Measurements from ENCODE around the gene NPFFR1.
"Not testable (repeated sequence)": the region's sequence is repeated elsewhere in the genome, so short reads cannot be mapped to it uniquely, and the experiment has no call there.

The NPFFR1 gene

GRCh38 chr10:70255329-70256299, 28.2 kb downstream of the NPFFR1 start:
- DNase-seq (ENCODE audit: low read depth) = no peak

- no peak for DNase-seq (ENCODE audit: low read depth)
These were observed 29.0 kb downstream of the NPFFR1 start for GRCh38 chr10:70254778-70255328.

- DNase-seq (ENCODE audit: low read depth) = no peak
These were observed 29.7 kb downstream of the NPFFR1 start for GRCh38 chr10:70253878-70254765.

- no peak for DNase-seq (ENCODE audit: low read depth)
These were observed 32.7 kb downstream of the NPFFR1 start for GRCh38 chr10:70250961-70251680.

- DNase-seq (ENCODE audit: low read depth) = no peak
These were observed 36.4 kb downstream of the NPFFR1 start for GRCh38 chr10:70247360-70247759.

- DNase-seq (ENCODE audit: low read depth) = no peak
These were observed 42.7 kb downstream of the NPFFR1 start for GRCh38 chr10:70241081-70241480.

- not testable (repeated sequence) for DNase-seq (ENCODE audit: low read depth)
These were observed 43.8 kb downstream of the NPFFR1 start for GRCh38 chr10:70239986-70240385.

- not testable (repeated sequence) for DNase-seq (ENCODE audit: low read depth)
These were observed 44.5 kb downstream of the NPFFR1 start for GRCh38 chr10:70239077-70239976.

- DNase-seq (ENCODE audit: low read depth) = not testable (repeated sequence)
These were observed 45.8 kb downstream of the NPFFR1 start for GRCh38 chr10:70237958-70238536.

- DNase-seq (ENCODE audit: low read depth) = no peak
These were observed 48.9 kb downstream of the NPFFR1 start for GRCh38 chr10:70234668-70235447.

GRCh38 chr10:70233939-70234300, 49.9 kb downstream of the NPFFR1 start:
- no peak for DNase-seq (ENCODE audit: low read depth)

- peak; percentile 98 for DNase-seq (ENCODE audit: low read depth)
These were observed 50.5 kb downstream of the NPFFR1 start, which contains the start of gene PPA1 for GRCh38 chr10:70233109-70233938. TSS of gene PPA1 (minus strand) at chr10:70233429. CDS start at chr10:70233327, 102 bp downstream.

GRCh38 chr10:70232859-70233108, 51.0 kb downstream of the NPFFR1 start:
- DNase-seq (ENCODE audit: low read depth) = no peak

- no peak for DNase-seq (ENCODE audit: low read depth)
These were observed 51.5 kb downstream of the NPFFR1 start for GRCh38 chr10:70232155-70232858.

- no peak for DNase-seq (ENCODE audit: low read depth)
These were observed 55.3 kb downstream of the NPFFR1 start for GRCh38 chr10:70228491-70228890.

GRCh38 chr10:70227548-70228320, 56.1 kb downstream of the NPFFR1 start:
- no peak for DNase-seq (ENCODE audit: low read depth)

- DNase-seq (ENCODE audit: low read depth) = no peak
These were observed 60.1 kb downstream of the NPFFR1 start for GRCh38 chr10:70223728-70224127.

Data from stimulated activated CD8-positive, alpha-beta memory T cell treated with anti-CD3 and anti-CD28 coated beads, Interleukin-12 subunit alpha, Interleukin-12 subunit beta, amount 100 ng/mL, for 1 hour (primary cell).